Liver (tissue), 9 donors: ENCODE measurements around the gene TULP4. TPM values are rescaled to one million over a fixed set of nuclear protein-coding genes. Genes with fewer than 3 reads are reported as not detected.

Source experiments
- DNase-seq: peaks from one replicate; pipeline ENCODE4 v3.0.0-alpha.2; 2017; ENCODE audit warnings: low spot score
- H3K27ac ChIP-seq, 2 donors: one replicate each; pipeline ENCODE4 v1.7.0; 2013; ENCODE audit warnings: inconsistent platforms in 2 of 2, low read length in 2 of 2, control low read depth in 1 of 2, low read depth in 1 of 2, mild to moderate bottlenecking in 1 of 2
- H3K27me3 ChIP-seq, 4 donors: one replicate each; pipeline versions ENCODE4 v1.6.1 to v1.7.0; 2013; ENCODE audit warnings: low read length in 3 of 4, inconsistent platforms in 1 of 4, mild to moderate bottlenecking in 1 of 4, moderate library complexity in 1 of 4; ENCODE audit not compliant: control insufficient read depth in 4 of 4, insufficient read depth in 4 of 4
- H3K36me3 ChIP-seq, 4 donors: one replicate each; pipeline versions ENCODE4 v1.6.1 to v1.7.0; 2013; ENCODE audit warnings: low read length in 3 of 4, mild to moderate bottlenecking in 3 of 4, low read depth in 1 of 4, moderate library complexity in 1 of 4; ENCODE audit not compliant: control insufficient read depth in 4 of 4, insufficient read depth in 3 of 4
- H3K4me1 ChIP-seq, 4 donors: one replicate each; pipeline versions ENCODE4 v1.6.1 to v1.7.0; 2013; ENCODE audit warnings: low read length in 3 of 4, mild to moderate bottlenecking in 3 of 4, moderate library complexity in 1 of 4; ENCODE audit not compliant: control insufficient read depth in 4 of 4, insufficient read depth in 4 of 4
- H3K4me3 ChIP-seq, 3 donors: one replicate each; pipeline versions ENCODE4 v1.6.1 to v1.7.0; 2013; ENCODE audit warnings: low read length in 3 of 3, control low read depth in 1 of 3, low read depth in 1 of 3, mild to moderate bottlenecking in 1 of 3
- H3K9ac ChIP-seq, 2 donors: one replicate each; pipeline ENCODE4 v1.7.0; 2013; ENCODE audit warnings: low read length in 2 of 2, mild to moderate bottlenecking in 2 of 2, moderate library complexity in 2 of 2, control low read depth in 1 of 2, low read depth in 1 of 2
- H3K9me3 ChIP-seq, 4 donors: one replicate each; pipeline versions ENCODE4 v1.6.1 to v1.7.0; 2013; ENCODE audit warnings: low read length in 3 of 4; ENCODE audit not compliant: control insufficient read depth in 4 of 4
- ATF3 ChIP-seq: IDR thresholded peaks from 2 replicates; pipeline ENCODE4 v1.6.1; 2016; ENCODE audit warnings: antibody characterized with exemption
- EGR1 ChIP-seq, 2 donors: IDR thresholded peaks; 2 replicates each; pipeline ENCODE4 v1.6.1; 2016 to 2018; ENCODE audit warnings: antibody characterized with exemption in 2 of 2, low read depth in 2 of 2
- FOXA1 ChIP-seq: IDR thresholded peaks from 2 replicates; pipeline ENCODE4 v1.6.1; 2016; ENCODE audit warnings: antibody characterized with exemption
- FOXA2 ChIP-seq: IDR thresholded peaks from 2 replicates; pipeline ENCODE4 v1.6.1; 2016; ENCODE audit warnings: antibody characterized with exemption
- GABPA ChIP-seq, 2 donors: IDR thresholded peaks in 1 of 2; conservative IDR thresholded peaks in 1 of 2; 2 replicates each; pipeline ENCODE4 v1.6.1; 2016; ENCODE audit warnings: antibody characterized with exemption in 2 of 2, mild to moderate bottlenecking in 1 of 2, moderate library complexity in 1 of 2
- HNF4A ChIP-seq, 2 donors: conservative IDR thresholded peaks; 2 replicates each; pipeline ENCODE4 v1.6.1; 2016; ENCODE audit warnings: antibody characterized with exemption in 2 of 2, mild to moderate bottlenecking in 2 of 2
- JUND ChIP-seq, 2 donors: IDR thresholded peaks; 2 replicates each; pipeline ENCODE4 v1.6.1; 2016; ENCODE audit warnings: antibody characterized with exemption in 2 of 2
- NR2F2 ChIP-seq: IDR thresholded peaks from 2 replicates; pipeline ENCODE4 v1.6.1; 2016; ENCODE audit warnings: antibody characterized with exemption
- RAD21 ChIP-seq, 2 donors: IDR thresholded peaks; 2 replicates each; pipeline ENCODE4 v1.6.1; 2016; ENCODE audit warnings: antibody characterized with exemption in 2 of 2, mild to moderate bottlenecking in 2 of 2
- RXRA ChIP-seq, 2 donors: IDR thresholded peaks; 2 replicates each; pipeline ENCODE4 v1.6.1; 2017 to 2018; ENCODE audit warnings: antibody characterized with exemption in 2 of 2, mild to moderate bottlenecking in 1 of 2
- SP1 ChIP-seq: IDR thresholded peaks from 2 replicates; pipeline ENCODE4 v1.6.1; 2018; ENCODE audit warnings: antibody characterized with exemption, mild to moderate bottlenecking
- TAF1 ChIP-seq: conservative IDR thresholded peaks from 2 replicates; pipeline ENCODE4 v1.6.1; 2016; ENCODE audit warnings: antibody characterized with exemption, mild to moderate bottlenecking
- ZBTB33 ChIP-seq: IDR thresholded peaks from 2 replicates; pipeline ENCODE4 v1.6.1; 2016; ENCODE audit warnings: antibody characterized with exemption
- WGBS: extraction: QIAGEN DNeasy Blood & Tissue Kit; methylation state at CpG from one replicate; pipeline ENCODE4 v1.1.7; 2013; 5-methylcytosine and 5-hydroxymethylcytosine counted together
- polyA plus RNA-seq, 2 donors: library from polyadenylated mRNA; stranded (reverse) in 1 of 2; unstranded in 1 of 2; fragments of 200-250 nt in 1 of 2; fragments of >200 nt in 1 of 2; fragmentation: Nextera tagmentation in 1 of 2; extraction: Ambion mirVana in 1 of 2; gene quantifications; one replicate each; pipeline versions ENCODE4 v1.2.1 to v1.2.3, GENCODE V29; 2013 to 2015
- total RNA-seq, 2 donors: library from RNA; depleted of rRNA; stranded (reverse); fragments of >200 nt; gene quantifications; one replicate each; pipeline ENCODE4 v1.2.3, GENCODE V29; 2014
- TF ChIP-seq, protein P1 (sequence below): IDR thresholded peaks from 2 replicates; pipeline ENCODE4 v1.6.1; 2016; ENCODE audit warnings: antibody characterized with exemption
- TF ChIP-seq, protein P2 (sequence below): fragments of 150-350 bp; IDR thresholded peaks from 2 replicates; pipeline ENCODE4 v1.5.1; 2017; ENCODE audit warnings: improper control_type of control experiment, low read depth, low read length; ENCODE audit not compliant: missing input control
- TF ChIP-seq, protein P3 (sequence below): IDR thresholded peaks from 2 replicates; pipeline ENCODE4 v1.6.1; 2016; ENCODE audit warnings: antibody characterized with exemption, mild to moderate bottlenecking
- donor health status: healthy.
- donor health status: healthy.
- donor health status: healthy.
- donor health status: healthy.
- donor health status: healthy.

TULP4 gene
- total and polyA plus RNA-seq, 4 donors = 2.2 to 53.3 (median 18.0) TPM

DNA sequence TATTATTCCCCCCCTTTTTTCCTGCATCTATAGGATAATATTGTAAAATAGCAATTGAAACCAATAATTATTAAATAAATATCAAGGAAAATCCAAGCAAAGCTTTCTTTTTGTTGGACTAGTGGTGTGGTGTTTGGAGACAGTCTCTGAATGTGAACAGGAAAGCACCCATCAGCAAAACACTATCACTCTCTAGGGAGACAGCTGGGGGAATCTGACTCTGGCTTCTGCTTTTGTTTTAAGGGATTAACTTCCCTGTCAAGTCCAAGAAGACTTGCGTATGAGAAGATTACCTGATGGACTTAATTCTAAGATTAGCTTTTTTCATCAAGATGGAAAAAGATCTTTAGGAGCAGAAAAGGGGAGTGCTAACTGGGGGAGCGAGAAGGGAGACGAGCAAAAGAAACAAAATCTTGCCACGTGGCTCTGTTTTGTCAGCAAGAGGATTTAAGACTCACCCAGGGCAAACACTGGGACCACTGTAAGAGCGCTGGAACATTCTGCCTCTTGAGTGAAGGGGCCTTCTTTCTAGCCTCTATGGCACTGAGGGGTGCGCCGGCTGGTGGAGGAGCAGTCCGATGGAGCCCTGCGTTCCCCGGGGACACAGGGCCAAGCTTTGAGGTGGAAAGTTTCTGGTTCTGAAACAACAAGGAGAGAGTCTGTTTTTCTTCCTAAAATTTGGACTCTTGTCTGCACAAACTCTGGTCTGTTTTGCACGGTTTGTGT, 570 bp downstream of the TULP4 start:
- Histone ChIP-seq H3K4me1 (no peaks in the 10 kb centered on the region), H3K36me3 (peaks cover 0 to 5% (median 1%) of the 10 kb centered on the region in 4 donors), H3K9me3 (peaks cover 0 to 1% (median 0%) of the 10 kb centered on the region in 4 donors), H3K9ac (no peak overlapping the region), H3K4me3 (no peak overlapping the region), H3K27ac (no peak overlapping the region), H3K27me3 (no peaks in the 10 kb centered on the region)
- 95% methylated on average over 11 of the region's 11 CpGs for WGBS
- DNase-seq = no peak
- TF ChIP-seq SP1 = no peak
- TF ChIP-seq FOXA2 = no peak
- TF ChIP-seq NR2F2 = no peak
- no peak for TF ChIP-seq ATF3
- TF ChIP-seq, protein P1, sequence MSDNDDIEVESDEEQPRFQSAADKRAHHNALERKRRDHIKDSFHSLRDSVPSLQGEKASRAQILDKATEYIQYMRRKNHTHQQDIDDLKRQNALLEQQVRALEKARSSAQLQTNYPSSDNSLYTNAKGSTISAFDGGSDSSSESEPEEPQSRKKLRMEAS = no peak
- no peak for TF ChIP-seq RXRA (IDR thresholded peaks at IDR 0.05)
- TF ChIP-seq, protein P2, sequence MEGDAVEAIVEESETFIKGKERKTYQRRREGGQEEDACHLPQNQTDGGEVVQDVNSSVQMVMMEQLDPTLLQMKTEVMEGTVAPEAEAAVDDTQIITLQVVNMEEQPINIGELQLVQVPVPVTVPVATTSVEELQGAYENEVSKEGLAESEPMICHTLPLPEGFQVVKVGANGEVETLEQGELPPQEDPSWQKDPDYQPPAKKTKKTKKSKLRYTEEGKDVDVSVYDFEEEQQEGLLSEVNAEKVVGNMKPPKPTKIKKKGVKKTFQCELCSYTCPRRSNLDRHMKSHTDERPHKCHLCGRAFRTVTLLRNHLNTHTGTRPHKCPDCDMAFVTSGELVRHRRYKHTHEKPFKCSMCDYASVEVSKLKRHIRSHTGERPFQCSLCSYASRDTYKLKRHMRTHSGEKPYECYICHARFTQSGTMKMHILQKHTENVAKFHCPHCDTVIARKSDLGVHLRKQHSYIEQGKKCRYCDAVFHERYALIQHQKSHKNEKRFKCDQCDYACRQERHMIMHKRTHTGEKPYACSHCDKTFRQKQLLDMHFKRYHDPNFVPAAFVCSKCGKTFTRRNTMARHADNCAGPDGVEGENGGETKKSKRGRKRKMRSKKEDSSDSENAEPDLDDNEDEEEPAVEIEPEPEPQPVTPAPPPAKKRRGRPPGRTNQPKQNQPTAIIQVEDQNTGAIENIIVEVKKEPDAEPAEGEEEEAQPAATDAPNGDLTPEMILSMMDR = no peak
- TF ChIP-seq ZBTB33 = no peak
- TF ChIP-seq HNF4A (conservative IDR thresholded peaks at IDR 0.05) = no peak
- TF ChIP-seq, protein P3, sequence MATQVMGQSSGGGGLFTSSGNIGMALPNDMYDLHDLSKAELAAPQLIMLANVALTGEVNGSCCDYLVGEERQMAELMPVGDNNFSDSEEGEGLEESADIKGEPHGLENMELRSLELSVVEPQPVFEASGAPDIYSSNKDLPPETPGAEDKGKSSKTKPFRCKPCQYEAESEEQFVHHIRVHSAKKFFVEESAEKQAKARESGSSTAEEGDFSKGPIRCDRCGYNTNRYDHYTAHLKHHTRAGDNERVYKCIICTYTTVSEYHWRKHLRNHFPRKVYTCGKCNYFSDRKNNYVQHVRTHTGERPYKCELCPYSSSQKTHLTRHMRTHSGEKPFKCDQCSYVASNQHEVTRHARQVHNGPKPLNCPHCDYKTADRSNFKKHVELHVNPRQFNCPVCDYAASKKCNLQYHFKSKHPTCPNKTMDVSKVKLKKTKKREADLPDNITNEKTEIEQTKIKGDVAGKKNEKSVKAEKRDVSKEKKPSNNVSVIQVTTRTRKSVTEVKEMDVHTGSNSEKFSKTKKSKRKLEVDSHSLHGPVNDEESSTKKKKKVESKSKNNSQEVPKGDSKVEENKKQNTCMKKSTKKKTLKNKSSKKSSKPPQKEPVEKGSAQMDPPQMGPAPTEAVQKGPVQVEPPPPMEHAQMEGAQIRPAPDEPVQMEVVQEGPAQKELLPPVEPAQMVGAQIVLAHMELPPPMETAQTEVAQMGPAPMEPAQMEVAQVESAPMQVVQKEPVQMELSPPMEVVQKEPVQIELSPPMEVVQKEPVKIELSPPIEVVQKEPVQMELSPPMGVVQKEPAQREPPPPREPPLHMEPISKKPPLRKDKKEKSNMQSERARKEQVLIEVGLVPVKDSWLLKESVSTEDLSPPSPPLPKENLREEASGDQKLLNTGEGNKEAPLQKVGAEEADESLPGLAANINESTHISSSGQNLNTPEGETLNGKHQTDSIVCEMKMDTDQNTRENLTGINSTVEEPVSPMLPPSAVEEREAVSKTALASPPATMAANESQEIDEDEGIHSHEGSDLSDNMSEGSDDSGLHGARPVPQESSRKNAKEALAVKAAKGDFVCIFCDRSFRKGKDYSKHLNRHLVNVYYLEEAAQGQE = no peak
- TF ChIP-seq JUND (IDR thresholded peaks at IDR 0.05) = no peak
- TF ChIP-seq GABPA (IDR thresholded peaks at IDR 0.05 in 1 of 2, conservative IDR thresholded peaks at IDR 0.05 in 1 of 2) = no peak
- TF ChIP-seq EGR1 (IDR thresholded peaks at IDR 0.05; ENCODE audit: low read depth in 2 of 2) = no peak
- TF ChIP-seq TAF1 = no peak
- TF ChIP-seq FOXA1 = no peak
- TF ChIP-seq RAD21 (IDR thresholded peaks at IDR 0.05) = no peak
